HepG2 (cell line): ENCODE measurements around the gene OR6S1. TPM values are rescaled to one million over a fixed set of nuclear protein-coding genes. Genes with fewer than 3 reads are reported as not detected.

Experiments used
- ASH2L ChIP-seq: fragments of 300-600, 200-600 bp; sonication (generic); IDR thresholded peaks from 2 replicates; pipeline ENCODE4 v1.7.0; 2017; ENCODE audit warnings: low read depth, mild to moderate bottlenecking, moderate library complexity, mixed read lengths, low read length; ENCODE audit not compliant: insufficient read length
- BCL6 ChIP-seq: IDR thresholded peaks from 2 replicates; pipeline ENCODE4 v1.6.1; 2016; ENCODE audit warnings: missing genetic modification reagents, missing compliant biosample characterization
- CREM ChIP-seq, 2 experiments: sonication (generic) in 1 of 2; formaldehyde crosslinking in 1 of 2; IDR thresholded peaks; 2 replicates each; pipeline versions ENCODE4 v1.4.0 to v1.6.1; 2016 to 2020; ENCODE audit warnings: antibody characterized with exemption in 1 of 2, mild to moderate bottlenecking in 1 of 2, missing genetic modification reagents in 1 of 2
- ELF1 ChIP-seq: sonication (generic); formaldehyde crosslinking; IDR thresholded peaks from 2 replicates; pipeline ENCODE4 v1.4.0; 2020; ENCODE audit warnings: missing genetic modification reagents
- ETS1 ChIP-seq: sonication (generic); formaldehyde crosslinking; IDR thresholded peaks from 2 replicates; pipeline ENCODE4 v1.4.0; 2020; ENCODE audit warnings: missing genetic modification reagents
- FOXJ3 ChIP-seq: sonication (generic); formaldehyde crosslinking; IDR thresholded peaks from 2 replicates; pipeline ENCODE4 v1.4.0; 2020; ENCODE audit warnings: missing genetic modification reagents, mild to moderate bottlenecking, borderline replicate concordance
- HNF4A ChIP-seq: sonication (generic); formaldehyde crosslinking; IDR thresholded peaks from 2 replicates; pipeline ENCODE4 v1.4.0; 2020; ENCODE audit warnings: missing genetic modification reagents
- MTERF4 ChIP-seq: sonication (generic); formaldehyde crosslinking; IDR thresholded peaks from 2 replicates; pipeline ENCODE4 v1.8.0; 2023; ENCODE audit warnings: mild to moderate bottlenecking, missing genetic modification reagents
- NR2C2 ChIP-seq: sonication (generic); formaldehyde crosslinking; IDR thresholded peaks from 2 replicates; pipeline ENCODE4 v1.4.0; 2020; ENCODE audit warnings: missing genetic modification reagents, mild to moderate bottlenecking, moderate library complexity, borderline replicate concordance
- NR3C1 ChIP-seq: sonication (generic); formaldehyde crosslinking; IDR thresholded peaks from 2 replicates; pipeline ENCODE4 v1.4.0; 2020; ENCODE audit warnings: missing genetic modification reagents
- PHB2 ChIP-seq: fragments of 450-650 bp; IDR thresholded peaks from 2 replicates; pipeline ENCODE4 v1.6.1; 2018; ENCODE audit not compliant: partially characterized antibody
- RFX1 ChIP-seq: fragments of 450-650 bp; IDR thresholded peaks from 2 replicates; pipeline ENCODE4 v1.6.1; 2017
- RFX3 ChIP-seq: IDR thresholded peaks from 2 replicates; pipeline ENCODE4 v1.6.1; 2016; ENCODE audit warnings: missing biosample characterization, missing genetic modification reagents
- RFXAP ChIP-seq: sonication (generic); formaldehyde crosslinking; IDR thresholded peaks from 2 replicates; pipeline ENCODE4 v1.4.0; 2020; ENCODE audit warnings: missing genetic modification reagents, borderline replicate concordance
- SRY ChIP-seq: sonication (generic); formaldehyde crosslinking; IDR thresholded peaks from 2 replicates; pipeline ENCODE4 v1.8.0; 2022; ENCODE audit warnings: mild to moderate bottlenecking, missing genetic modification reagents
- ZBTB39 ChIP-seq: sonication (generic); formaldehyde crosslinking; IDR thresholded peaks from 2 replicates; pipeline ENCODE4 v1.5.0; 2020; ENCODE audit warnings: missing genetic modification reagents
- ZNF17 ChIP-seq: sonication (generic); formaldehyde crosslinking; IDR thresholded peaks from 2 replicates; pipeline ENCODE4 v1.5.0; 2020; ENCODE audit warnings: mild to moderate bottlenecking, missing genetic modification reagents
- ZNF530 ChIP-seq: sonication (generic); formaldehyde crosslinking; IDR thresholded peaks from 2 replicates; pipeline ENCODE4 v1.5.0; 2020; ENCODE audit warnings: low read depth, mild to moderate bottlenecking, missing genetic modification reagents
- ZNF550 ChIP-seq: sonication (generic); formaldehyde crosslinking; IDR thresholded peaks from 2 replicates; pipeline ENCODE4 v1.4.0; 2020; ENCODE audit warnings: mild to moderate bottlenecking, missing genetic modification reagents, borderline replicate concordance
- ZNF687 ChIP-seq: sonication (generic); formaldehyde crosslinking; IDR thresholded peaks from 2 replicates; pipeline ENCODE4 v1.5.1; 2020; ENCODE audit warnings: mild to moderate bottlenecking, missing genetic modification reagents, moderate library complexity
- polyA plus RNA-seq, 8 experiments: library from polyadenylated mRNA; depleted of rRNA in 3 of 8; stranded (reverse) in 7 of 8; unstranded in 1 of 8; fragments of >200 nt; fragmentation: Illumina TruSeq in 4 of 8; extraction: Trizol in 4 of 8; gene quantifications; 2 replicates each; pipeline versions ENCODE4 v1.2.1 to v1.2.3, GENCODE V29; 2011 to 2016; ENCODE audit warnings: low read depth in 4 of 8, missing spikeins in 1 of 8, mixed read lengths in 1 of 8; ENCODE audit not compliant: insufficient read depth in 1 of 8
- total RNA-seq, 5 experiments: library from RNA; depleted of rRNA; stranded (reverse); fragments of >200 nt; fragmentation: Illumina TruSeq; extraction: Trizol; gene quantifications; 2 replicates each; pipeline ENCODE4 v1.2.3, GENCODE V29; 2016; ENCODE audit warnings: low read depth in 1 of 5

OR6S1 gene
- total and polyA plus RNA-seq, 2 of the 13 experiments (the other 11 are each of a cell fraction or from before 2014, with no cell fraction given): 0.09 TPM; not detected in 1

- 0 out of 2 replicates have a peak, but pooled peaks have one; percentile 59 for TF ChIP-seq ZBTB39
- TF ChIP-seq RFX3 (CRISPR knock-in tag): no peak; the same call in 1 of the 2 replicates
- no peak for TF ChIP-seq ZNF550 (CRISPR knock-in tag)
- TF ChIP-seq ASH2L: peak; percentile 26
- TF ChIP-seq HNF4A (CRISPR knock-in tag): 0 out of 2 replicates have a peak, but pooled peaks have one; percentile 21
- TF ChIP-seq RFXAP (CRISPR knock-in tag): no peak
- TF ChIP-seq BCL6 (CRISPR knock-in tag): peak; percentile 28; the same call in 1 of the 2 replicates
- no peak for TF ChIP-seq PHB2
- peak; percentile 23; the same call in 1 of the 2 replicates for TF ChIP-seq ZNF687 (CRISPR knock-in tag)
- TF ChIP-seq ELF1: no peak
- TF ChIP-seq ZNF17 (CRISPR knock-in tag): no peak
- no peak for TF ChIP-seq NR3C1 (CRISPR knock-in tag)
- TF ChIP-seq CREM (IDR thresholded peaks at IDR 0.05): peak; percentile 57; the same call in 1 of the 2 replicates
- TF ChIP-seq CREM (CRISPR knock-in tag; IDR thresholded peaks at IDR 0.05): no peak
- no peak for TF ChIP-seq RFX1
- no peak for TF ChIP-seq ETS1
- no peak; the same call in 1 of the 2 replicates for TF ChIP-seq FOXJ3 (CRISPR knock-in tag)
- no peak for TF ChIP-seq NR2C2 (CRISPR knock-in tag)
- no peak for TF ChIP-seq MTERF4 (CRISPR knock-in tag)
- no peak for TF ChIP-seq SRY
- no peak for TF ChIP-seq ZNF530 (CRISPR knock-in tag)
Measured at GRCh38 chr14:20610002-20610765, 31.3 kb downstream of the OR6S1 start (continued).
